ENCODE data around the gene NUDT16L1.

Gene NUDT16L1

GRCh38 chr16:4693296-4693955 is at the start of gene NUDT16L1:
TSS of gene NUDT16L1 (plus strand) at chr16:4693562. CDS start at chr16:4693727, 165 bp downstream.
- peak; percentile 97 for DNase-seq

- no peak for DNase-seq
Observed at GRCh38 chr16:4646773-4647643, 46.4 kb upstream of the NUDT16L1 start.

GRCh38 chr16:4647644-4647980 is 45.8 kb upstream of the NUDT16L1 start:
- DNase-seq, result no peak

GRCh38 chr16:4648917-4649316 is 44.4 kb upstream of the NUDT16L1 start:
- DNase-seq, result no peak

GRCh38 chr16:4649744-4650442 is 43.5 kb upstream of the NUDT16L1 start:
- no peak for DNase-seq

GRCh38 chr16:4650443-4651074 is 42.8 kb upstream of the NUDT16L1 start:
- peak; percentile 81 for DNase-seq

GRCh38 chr16:4651827-4652226 is 41.5 kb upstream of the NUDT16L1 start:
- no peak for DNase-seq

- DNase-seq, result no peak
Observed at GRCh38 chr16:4652561-4652960, 40.8 kb upstream of the NUDT16L1 start.

- DNase-seq, result no peak
Observed at GRCh38 chr16:4654011-4654963, 39.1 kb upstream of the NUDT16L1 start.

- no peak for DNase-seq
Observed at GRCh38 chr16:4654964-4655590, 38.3 kb upstream of the NUDT16L1 start.

GRCh38 chr16:4655801-4656200 is 37.6 kb upstream of the NUDT16L1 start:
- DNase-seq, result no peak

GRCh38 chr16:4656221-4656620 is 37.1 kb upstream of the NUDT16L1 start:
- DNase-seq, result no peak

- DNase-seq, result no peak
Observed at GRCh38 chr16:4656695-4657686, 36.4 kb upstream of the NUDT16L1 start.

- DNase-seq, result no peak
Observed at GRCh38 chr16:4659363-4660353, 33.7 kb upstream of the NUDT16L1 start.

GRCh38 chr16:4660454-4661007 is 32.8 kb upstream of the NUDT16L1 start:
- peak; percentile 79 for DNase-seq

GRCh38 chr16:4661661-4662060 is 31.7 kb upstream of the NUDT16L1 start:
- DNase-seq, result no peak

GRCh38 chr16:4663465-4663776 is 29.9 kb upstream of the NUDT16L1 start:
- no peak for DNase-seq

GRCh38 chr16:4663777-4664465 is 29.4 kb upstream of the NUDT16L1 start:
- peak; percentile 24 for DNase-seq
